H9 (cell line): ENCODE results near the gene KCNE1. TPM values are rescaled to one million over a fixed set of nuclear protein-coding genes. Genes with fewer than 3 reads are reported as not detected.

Experiments
- DNase-seq: peaks from one replicate; pipeline ENCODE4 v3.0.0-alpha.2; 2017
- H2AFZ ChIP-seq: one replicate; pipeline ENCODE4 v1.6.1; 2013; ENCODE audit warnings: mild to moderate bottlenecking, low read length, control low read depth, moderate library complexity
- H2AK5ac ChIP-seq: 2 replicates; pipeline ENCODE4 v1.6.1; 2013; ENCODE audit warnings: low read length, control low read depth, mixed read lengths; ENCODE audit not compliant: insufficient read length
- H2BK120ac ChIP-seq: one replicate; pipeline ENCODE4 v1.6.1; 2013; ENCODE audit warnings: low read depth, mild to moderate bottlenecking, low read length, control low read depth, inconsistent platforms; ENCODE audit not compliant: poor library complexity, severe bottlenecking
- H2BK12ac ChIP-seq: 2 replicates; pipeline ENCODE4 v1.6.1; 2013; ENCODE audit warnings: low read length, control low read depth, mixed read lengths, low read depth; ENCODE audit not compliant: insufficient read length
- H2BK15ac ChIP-seq: 2 replicates; pipeline ENCODE4 v1.6.1; 2013; ENCODE audit warnings: low read depth, low read length, control low read depth
- H2BK20ac ChIP-seq: one replicate; pipeline ENCODE4 v1.6.1; 2013; ENCODE audit warnings: low read depth, mild to moderate bottlenecking, low read length, control low read depth, inconsistent platforms; ENCODE audit not compliant: poor library complexity, severe bottlenecking
- H2BK5ac ChIP-seq: 2 replicates; pipeline ENCODE4 v1.6.1; 2013; ENCODE audit warnings: low read length, control low read depth, mixed read lengths; ENCODE audit not compliant: insufficient read length
- H3K14ac ChIP-seq: 2 replicates; pipeline ENCODE4 v1.6.1; 2013; ENCODE audit warnings: low read length, control low read depth; ENCODE audit not compliant: insufficient read depth
- H3K18ac ChIP-seq: 2 replicates; pipeline ENCODE4 v1.6.1; 2013; ENCODE audit warnings: low read depth, mild to moderate bottlenecking, mixed read lengths, low read length, control low read depth; ENCODE audit not compliant: insufficient read length
- H3K23ac ChIP-seq: 2 replicates; pipeline ENCODE4 v1.6.1; 2013; ENCODE audit warnings: low read length, control low read depth, mixed read lengths, low read depth; ENCODE audit not compliant: insufficient read length
- H3K23me2 ChIP-seq: 2 replicates; pipeline ENCODE4 v1.6.1; 2013; ENCODE audit warnings: low read depth, mild to moderate bottlenecking, mixed read lengths, low read length, control low read depth; ENCODE audit not compliant: insufficient read length, poor library complexity, severe bottlenecking
- H3K27ac ChIP-seq: 2 replicates; pipeline ENCODE4 v1.5.1; 2013; ENCODE audit warnings: low read length, control low read depth, mixed read lengths, low read depth; ENCODE audit not compliant: insufficient read length
- H3K27me3 ChIP-seq: 2 replicates; pipeline ENCODE4 v1.6.1; 2013; ENCODE audit warnings: low read length, control low read depth, inconsistent platforms; ENCODE audit not compliant: insufficient read depth
- H3K4ac ChIP-seq: 2 replicates; pipeline ENCODE4 v1.6.1; 2013; ENCODE audit warnings: low read depth, mild to moderate bottlenecking, control low read depth, inconsistent platforms, low read length, moderate library complexity
- H3K4me1 ChIP-seq: 2 replicates; pipeline ENCODE4 v1.6.1; 2013; ENCODE audit warnings: low read length, control low read depth, inconsistent platforms; ENCODE audit not compliant: insufficient read depth
- H3K4me2 ChIP-seq: 2 replicates; pipeline ENCODE4 v1.6.1; 2013; ENCODE audit warnings: low read length, control low read depth, mixed read lengths; ENCODE audit not compliant: insufficient read length, insufficient read depth
- H3K56ac ChIP-seq: 2 replicates; pipeline ENCODE4 v1.6.1; 2013; ENCODE audit warnings: low read depth, mild to moderate bottlenecking, mixed read lengths, low read length, control low read depth; ENCODE audit not compliant: insufficient read length
- H3K79me1 ChIP-seq: 2 replicates; pipeline ENCODE4 v1.6.1; 2013; ENCODE audit warnings: low read depth, mild to moderate bottlenecking, moderate library complexity, low read length, control low read depth, inconsistent platforms; ENCODE audit not compliant: insufficient read depth, poor library complexity, severe bottlenecking
- H3K79me2 ChIP-seq: 2 replicates; pipeline ENCODE4 v1.6.1; 2013; ENCODE audit warnings: low read length, control low read depth, inconsistent platforms; ENCODE audit not compliant: insufficient read depth
- H3K9ac ChIP-seq: 2 replicates; pipeline ENCODE4 v1.6.1; 2013; ENCODE audit warnings: low read length, control low read depth, mixed read lengths; ENCODE audit not compliant: insufficient read length; ENCODE audit errors: extremely low read depth
- H3K9me3 ChIP-seq: one replicate; pipeline ENCODE4 v1.6.1; 2013; ENCODE audit warnings: low read depth, low read length, inconsistent platforms; ENCODE audit not compliant: control insufficient read depth
- H3T11ph ChIP-seq: one replicate; pipeline ENCODE4 v1.6.1; 2013; ENCODE audit warnings: mild to moderate bottlenecking, low read length, control low read depth, inconsistent platforms
- H4K20me1 ChIP-seq: one replicate; pipeline ENCODE4 v1.6.1; 2013; ENCODE audit not compliant: control insufficient read depth, insufficient read length, insufficient read depth
- H4K5ac ChIP-seq: 2 replicates; pipeline ENCODE4 v1.6.1; 2013; ENCODE audit warnings: low read depth, mild to moderate bottlenecking, mixed read lengths, low read length, control low read depth; ENCODE audit not compliant: insufficient read length
- H4K8ac ChIP-seq: replicated peaks from 2 replicates; pipeline ENCODE4 v1.6.1; 2013; ENCODE audit warnings: low read length, control low read depth, mixed read lengths, low read depth; ENCODE audit not compliant: insufficient read length
- H4K91ac ChIP-seq: 2 replicates; pipeline ENCODE4 v1.6.1; 2013; ENCODE audit warnings: low read depth, mild to moderate bottlenecking, moderate library complexity, mixed read lengths, low read length, control low read depth; ENCODE audit not compliant: insufficient read length
- H3K27ac Mint-ChIP-seq, 3 experiments: 2 replicates in 2 of 3; 3 replicates in 1 of 3; pipeline ENCODE4 v1.8.0; 2020 to 2021; ENCODE audit warnings: mixed read lengths in 3 of 3, mild to moderate bottlenecking in 1 of 3, moderate library complexity in 1 of 3
- H3K27me3 Mint-ChIP-seq: 2 replicates; pipeline ENCODE4 v1.8.0; 2021; ENCODE audit warnings: low read depth, mild to moderate bottlenecking, moderate library complexity, mixed read lengths
- H3K36me3 Mint-ChIP-seq, 3 experiments: 2 replicates in 2 of 3; 3 replicates in 1 of 3; pipeline ENCODE4 v1.8.0; 2020 to 2021; ENCODE audit warnings: low read depth in 3 of 3, mixed read lengths in 3 of 3; ENCODE audit not compliant: insufficient read depth in 1 of 3
- H3K4me1 Mint-ChIP-seq, 2 experiments: 2 replicates each; pipeline ENCODE4 v1.8.0; 2020; ENCODE audit warnings: mixed read lengths in 2 of 2
- H3K4me3 Mint-ChIP-seq, 2 experiments: 2 replicates in 1 of 2; 3 replicates in 1 of 2; pipeline ENCODE4 v1.8.0; 2020 to 2021; ENCODE audit warnings: mild to moderate bottlenecking in 2 of 2, mixed read lengths in 2 of 2, moderate library complexity in 1 of 2
- H3K9me3 Mint-ChIP-seq, 2 experiments: 2 replicates in 1 of 2; 3 replicates in 1 of 2; pipeline ENCODE4 v1.8.0; 2020; ENCODE audit warnings: mild to moderate bottlenecking in 2 of 2, mixed read lengths in 2 of 2, moderate library complexity in 1 of 2
- CTCF ChIP-seq: fragments of 200-600 bp; sonication (generic); conservative IDR thresholded peaks from 3 replicates; pipeline ENCODE4 v1.8.0; 2021; ENCODE audit warnings: antibody characterized with exemption, mild to moderate bottlenecking
- WGBS: extraction: QIAGEN DNeasy Blood & Tissue Kit; methylation state at CpG from one replicate; pipeline ENCODE4 v1.1.7; 2013; ENCODE audit warnings: missing lambda C conversion rate, low lambda C conversion rate, mixed read lengths; ENCODE audit not compliant: insufficient read length; ENCODE audit errors: extremely low coverage; 5-methylcytosine and 5-hydroxymethylcytosine counted together
- total RNA-seq: library from RNA; stranded (reverse); gene quantifications from 2 replicates; pipeline ENCODE4 v1.2.1, GENCODE V29; 2021

KCNE1 gene
- total RNA-seq, 1 experiment from 2014 or later = 0.28 TPM

- Histone ChIP-seq H2BK120ac (no peak overlapping the region), H3K4me2 (no peak overlapping the region), H3K4ac (no peak overlapping the region), H3K18ac (no peak overlapping the region), H3K56ac (no peak overlapping the region), H2BK5ac (no peak overlapping the region), H2BK15ac (no peak overlapping the region), H3K9ac (no peak overlapping the region), H3K23me2 (no peaks in the 10 kb centered on the region), H3K79me1 (no peaks in the 10 kb centered on the region), H2AFZ (no peak overlapping the region), H3K9me3 (no peaks in the 10 kb centered on the region), H2BK12ac (no peak overlapping the region), H3K4me1 (no peaks in the 10 kb centered on the region), H3K27ac (no peak overlapping the region), H3T11ph (no peak overlapping the region), H4K5ac (no peak overlapping the region), H4K20me1 (no peaks in the 10 kb centered on the region), H3K14ac (no peak overlapping the region), H3K27me3 (no peaks in the 10 kb centered on the region), H2AK5ac (no peak overlapping the region), H2BK20ac (no peak overlapping the region), H4K91ac (no peak overlapping the region), H4K8ac (no peak overlapping the region), H3K23ac (no peak overlapping the region), H3K79me2 (no peaks in the 10 kb centered on the region)
- Mint-ChIP-seq H3K9me3 (peaks cover 16 to 17% of the 10 kb centered on the region in 2 experiments), H3K4me3 (no peak overlapping the region), H3K27ac (no peak overlapping the region), H3K4me1 (peaks cover 11 to 12% of the 10 kb centered on the region in 2 experiments), H3K27me3 (peaks cover 2% of the 10 kb centered on the region; the same call in 1 of the 2 replicates), H3K36me3 (peaks cover 6 to 14% (median 8%) of the 10 kb centered on the region in 3 experiments)
- TF ChIP-seq CTCF = no peak
- no CpG with 5 or more reads among the region's 4 CpGs for WGBS
- DNase-seq = no peak
Measured at GRCh38 chr21:34554227-34554626, 42.2 kb upstream of the KCNE1 start.
